NT2/D1 (cell line): ENCODE measurements around the gene LMO2.

Source experiments
- SUZ12 ChIP-seq: IDR thresholded peaks from 2 replicates; pipeline ENCODE4 v1.6.1; 2011; ENCODE audit not compliant: insufficient read length, insufficient read depth; ENCODE audit errors: extremely low read depth
- YY1 ChIP-seq: IDR thresholded peaks from 2 replicates; pipeline ENCODE4 v1.6.1; 2011; ENCODE audit not compliant: insufficient read length, insufficient read depth
- ZNF274 ChIP-seq: IDR thresholded peaks from 2 replicates; pipeline ENCODE4 v1.6.1; 2011; ENCODE audit warnings: mild to moderate bottlenecking, low read depth, low read length

DNA sequence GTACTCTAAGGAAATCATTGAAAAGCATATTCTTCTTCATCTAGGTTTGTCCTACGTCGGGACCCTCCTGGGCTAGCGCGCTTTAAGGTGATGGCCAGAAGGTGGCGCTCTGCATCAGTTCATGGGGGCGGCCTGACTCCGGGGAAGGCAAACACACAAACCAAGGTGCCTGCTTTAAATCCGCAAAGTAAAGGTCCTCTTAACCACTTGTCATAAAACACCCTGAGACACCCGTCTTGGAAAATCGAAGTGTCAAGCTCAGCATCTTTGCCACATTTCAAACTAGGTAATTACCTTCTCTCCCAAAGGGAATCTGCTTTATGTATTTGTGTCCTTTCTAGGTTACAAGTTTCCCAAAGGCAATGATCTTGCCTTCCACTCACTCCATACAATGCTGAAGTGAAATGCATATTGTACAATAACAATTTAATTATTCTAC lies 33.9 kb downstream of the LMO2 start:
- TF ChIP-seq YY1 (no peak), SUZ12 (no peak), ZNF274 (no peak)
